ENCODE measurements around the gene CRYGS.

DNA sequence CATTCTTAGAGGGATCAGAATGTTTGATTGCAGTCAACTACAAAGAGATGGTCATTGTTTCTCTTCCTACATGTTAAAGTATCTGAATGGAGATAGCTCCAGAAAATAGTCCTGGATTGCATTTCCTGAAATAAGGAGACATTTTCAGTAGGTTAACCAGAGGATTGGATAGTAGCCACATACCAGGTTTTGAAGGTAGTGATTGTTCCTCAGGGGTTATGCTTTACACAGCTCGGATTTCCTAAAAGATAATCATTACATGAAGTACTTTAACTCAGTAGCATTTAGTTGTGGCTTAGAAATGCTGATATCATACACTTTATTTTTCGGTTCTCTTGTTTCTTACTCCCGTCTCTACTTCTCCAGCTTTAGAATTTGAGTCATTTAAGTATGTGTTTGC lies 36.6 kb upstream of the CRYGS start:
- TF ChIP-seq, protein P1, sequence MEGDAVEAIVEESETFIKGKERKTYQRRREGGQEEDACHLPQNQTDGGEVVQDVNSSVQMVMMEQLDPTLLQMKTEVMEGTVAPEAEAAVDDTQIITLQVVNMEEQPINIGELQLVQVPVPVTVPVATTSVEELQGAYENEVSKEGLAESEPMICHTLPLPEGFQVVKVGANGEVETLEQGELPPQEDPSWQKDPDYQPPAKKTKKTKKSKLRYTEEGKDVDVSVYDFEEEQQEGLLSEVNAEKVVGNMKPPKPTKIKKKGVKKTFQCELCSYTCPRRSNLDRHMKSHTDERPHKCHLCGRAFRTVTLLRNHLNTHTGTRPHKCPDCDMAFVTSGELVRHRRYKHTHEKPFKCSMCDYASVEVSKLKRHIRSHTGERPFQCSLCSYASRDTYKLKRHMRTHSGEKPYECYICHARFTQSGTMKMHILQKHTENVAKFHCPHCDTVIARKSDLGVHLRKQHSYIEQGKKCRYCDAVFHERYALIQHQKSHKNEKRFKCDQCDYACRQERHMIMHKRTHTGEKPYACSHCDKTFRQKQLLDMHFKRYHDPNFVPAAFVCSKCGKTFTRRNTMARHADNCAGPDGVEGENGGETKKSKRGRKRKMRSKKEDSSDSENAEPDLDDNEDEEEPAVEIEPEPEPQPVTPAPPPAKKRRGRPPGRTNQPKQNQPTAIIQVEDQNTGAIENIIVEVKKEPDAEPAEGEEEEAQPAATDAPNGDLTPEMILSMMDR (IDR thresholded peaks at IDR 0.05; ENCODE audit: low read length) = no peak
- no peak for TF ChIP-seq EZH2phosphoT487 (IDR thresholded peaks at IDR 0.05; ENCODE audit: low read length)

All from MM.1S (cell line).